Measurements from ENCODE around the gene RORB. TPM values are rescaled to one million over a fixed set of nuclear protein-coding genes. Genes with fewer than 3 reads are reported as not detected.

RORB gene
- 4.1 to 8.7 TPM (median 4.5 TPM) in 3 replicates for total RNA-seq (2021)
- Bru-seq, nascent RNA = percentile 54 among the genes with signal in this experiment
- long read RNA-seq, experiment 1, full-length matches to known transcripts = 7 of 19 reads
- long read RNA-seq, experiment 1, partial matches to known transcripts = 2 of 19 reads
- long read RNA-seq, experiment 1, other reads (novel, unspliced or antisense) = 10 of 19 reads
- long read RNA-seq, experiment 2, partial matches to known transcripts = 0 of 4 reads
- long read RNA-seq, experiment 2, other reads (novel, unspliced or antisense) = 4 of 4 reads
- long read RNA-seq, experiment 3, full-length matches to known transcripts = 1 of 2 reads
- long read RNA-seq, experiment 3, partial matches to known transcripts = 0 of 2 reads
- long read RNA-seq, experiment 3, other reads (novel, unspliced or antisense) = 1 of 2 reads

DNA sequence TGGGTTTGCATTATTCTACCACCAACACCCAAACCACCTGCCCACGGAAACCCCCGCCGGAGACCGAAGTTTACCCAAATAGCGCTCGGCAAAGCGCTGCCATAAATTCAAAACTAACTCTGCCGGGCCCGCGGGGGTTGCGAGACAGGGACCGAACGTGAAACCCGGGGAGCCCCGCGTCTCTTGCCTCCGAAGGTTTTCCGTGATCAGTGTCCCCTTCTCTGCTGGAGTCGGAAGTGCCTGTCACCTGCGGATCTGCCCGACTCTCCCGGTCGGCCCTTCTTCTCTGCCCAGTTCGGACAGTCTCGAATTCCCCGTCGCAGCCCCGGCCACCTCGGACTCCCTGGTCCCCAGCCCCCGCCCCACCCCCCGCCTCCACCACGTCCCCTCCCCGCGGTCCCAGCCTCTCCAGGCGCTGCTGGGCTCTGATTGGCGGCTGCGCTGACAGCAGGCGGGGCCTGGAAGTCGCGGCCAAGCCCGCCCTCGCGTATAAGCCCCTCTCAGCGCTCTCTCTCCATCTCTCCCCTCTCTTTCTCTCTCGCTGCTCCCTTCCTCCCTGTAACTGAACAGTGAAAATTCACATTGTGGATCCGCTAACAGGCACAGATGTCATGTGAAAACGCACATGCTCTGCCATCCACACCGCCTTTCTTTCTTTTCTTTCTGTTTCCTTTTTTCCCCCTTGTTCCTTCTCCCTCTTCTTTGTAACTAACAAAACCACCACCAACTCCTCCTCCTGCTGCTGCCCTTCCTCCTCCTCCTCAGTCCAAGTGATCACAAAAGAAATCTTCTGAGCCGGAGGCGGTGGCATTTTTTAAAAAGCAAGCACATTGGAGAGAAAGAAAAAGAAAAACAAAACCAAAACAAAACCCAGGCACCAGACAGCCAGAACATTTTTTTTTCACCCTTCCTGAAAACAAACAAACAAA lies at the start of gene RORB:
TSS of gene RORB (plus strand) at position 517 of the 929 bp plus-strand sequence. CDS start 642 bp downstream, outside the sequence.
- H3K4me3 Mint-ChIP-seq = peak within 1 kb of the TSS; percentile 82
- POLR2A ChIA-PET = interaction anchor here (0.6 kb wide), 1 partner anchor 27 kb away, joined by 3 read pairs; no protein-coding TSS in a partner anchor

More for the DNA sequence above, at the start of gene RORB:
- peaks cover 42% of the 10 kb centered on the region for H3K27me3 Mint-ChIP-seq (ENCODE audit: low read depth)
- no peaks in the 10 kb centered on the region for H3K9me3 Mint-ChIP-seq
- TF ChIP-seq, protein P1, sequence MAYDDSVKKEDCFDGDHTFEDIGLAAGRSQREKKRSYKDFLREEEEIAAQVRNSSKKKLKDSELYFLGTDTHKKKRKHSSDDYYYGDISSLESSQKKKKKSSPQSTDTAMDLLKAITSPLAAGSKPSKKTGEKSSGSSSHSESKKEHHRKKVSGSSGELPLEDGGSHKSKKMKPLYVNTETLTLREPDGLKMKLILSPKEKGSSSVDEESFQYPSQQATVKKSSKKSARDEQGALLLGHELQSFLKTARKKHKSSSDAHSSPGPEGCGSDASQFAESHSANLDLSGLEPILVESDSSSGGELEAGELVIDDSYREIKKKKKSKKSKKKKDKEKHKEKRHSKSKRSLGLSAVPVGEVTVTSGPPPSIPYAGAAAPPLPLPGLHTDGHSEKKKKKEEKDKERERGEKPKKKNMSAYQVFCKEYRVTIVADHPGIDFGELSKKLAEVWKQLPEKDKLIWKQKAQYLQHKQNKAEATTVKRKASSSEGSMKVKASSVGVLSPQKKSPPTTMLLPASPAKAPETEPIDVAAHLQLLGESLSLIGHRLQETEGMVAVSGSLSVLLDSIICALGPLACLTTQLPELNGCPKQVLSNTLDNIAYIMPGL (CRISPR knock-in tag; IDR thresholded peaks at IDR 0.05) = no peak
- TF ChIP-seq ZNF416 (CRISPR knock-in tag; IDR thresholded peaks at IDR 0.05) (no peak), IRF2 (CRISPR knock-in tag; IDR thresholded peaks at IDR 0.05; ENCODE audit: borderline replicate concordance, low read depth) (no peak), ZNF512 (CRISPR knock-in tag; IDR thresholded peaks at IDR 0.05; ENCODE audit: borderline replicate concordance) (0 out of 2 replicates have a peak, but pooled peaks have one; percentile 17), TCF7 (CRISPR knock-in tag; IDR thresholded peaks at IDR 0.05; ENCODE audit: low read depth) (no peak), FOXK1 (CRISPR knock-in tag; IDR thresholded peaks at IDR 0.05) (peak; percentile 71; the same call in 1 of the 2 replicates), SP1 (CRISPR knock-in tag; conservative IDR thresholded peaks at IDR 0.05) (peak; percentile 71), OVOL2 (CRISPR knock-in tag; IDR thresholded peaks at IDR 0.05; ENCODE audit: borderline replicate concordance) (no peak), NFYB (CRISPR knock-in tag; conservative IDR thresholded peaks at IDR 0.05; ENCODE audit: low read depth) (peak; percentile 38; the same call in 1 of the 2 replicates), CBFB (CRISPR knock-in tag; IDR thresholded peaks at IDR 0.05; ENCODE audit: low read depth) (no peak), E2F4 (CRISPR knock-in tag; IDR thresholded peaks at IDR 0.05; ENCODE audit: borderline replicate concordance, low read depth) (no peak), E2F5 (CRISPR knock-in tag; IDR thresholded peaks at IDR 0.05) (no peak; the same call in 1 of the 2 replicates)
- TF ChIP-seq, protein P2, sequence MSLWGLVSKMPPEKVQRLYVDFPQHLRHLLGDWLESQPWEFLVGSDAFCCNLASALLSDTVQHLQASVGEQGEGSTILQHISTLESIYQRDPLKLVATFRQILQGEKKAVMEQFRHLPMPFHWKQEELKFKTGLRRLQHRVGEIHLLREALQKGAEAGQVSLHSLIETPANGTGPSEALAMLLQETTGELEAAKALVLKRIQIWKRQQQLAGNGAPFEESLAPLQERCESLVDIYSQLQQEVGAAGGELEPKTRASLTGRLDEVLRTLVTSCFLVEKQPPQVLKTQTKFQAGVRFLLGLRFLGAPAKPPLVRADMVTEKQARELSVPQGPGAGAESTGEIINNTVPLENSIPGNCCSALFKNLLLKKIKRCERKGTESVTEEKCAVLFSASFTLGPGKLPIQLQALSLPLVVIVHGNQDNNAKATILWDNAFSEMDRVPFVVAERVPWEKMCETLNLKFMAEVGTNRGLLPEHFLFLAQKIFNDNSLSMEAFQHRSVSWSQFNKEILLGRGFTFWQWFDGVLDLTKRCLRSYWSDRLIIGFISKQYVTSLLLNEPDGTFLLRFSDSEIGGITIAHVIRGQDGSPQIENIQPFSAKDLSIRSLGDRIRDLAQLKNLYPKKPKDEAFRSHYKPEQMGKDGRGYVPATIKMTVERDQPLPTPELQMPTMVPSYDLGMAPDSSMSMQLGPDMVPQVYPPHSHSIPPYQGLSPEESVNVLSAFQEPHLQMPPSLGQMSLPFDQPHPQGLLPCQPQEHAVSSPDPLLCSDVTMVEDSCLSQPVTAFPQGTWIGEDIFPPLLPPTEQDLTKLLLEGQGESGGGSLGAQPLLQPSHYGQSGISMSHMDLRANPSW (CRISPR knock-in tag; conservative IDR thresholded peaks at IDR 0.05; ENCODE audit: low read depth) = no peak
- CTCF ChIA-PET = interaction anchor here (0.9 kb wide), 1 partner anchor 213 kb away, joined by 4 read pairs; no protein-coding TSS in a partner anchor
- DNase-seq (ENCODE audit: low spot score) (peak; percentile 86), ATAC-seq (peak; percentile 78)
- peak within 1 kb of the TSS; percentile 71; the same call in 1 of the 2 replicates for H3K27ac Mint-ChIP-seq
- no peaks in the 10 kb centered on the region for H3K36me3 Mint-ChIP-seq
- peaks cover 50% of the 10 kb centered on the region for H3K4me1 Mint-ChIP-seq
